H1 (cell line): ENCODE measurements around the gene DOCK9. TPM values are rescaled to one million over a fixed set of nuclear protein-coding genes. Genes with fewer than 3 reads are reported as not detected.

Experiments
- CTCF ChIA-PET: fragments of 300-600 bp; sonication (Branson Sonifier 250); formaldehyde crosslinking; loops from one replicate; lab custom pipeline; 2021; ENCODE audit not compliant: partially characterized antibody; lab: Charles Lee
- POLR2A ChIA-PET: fragments of 300-600 bp; sonication (Branson Sonifier 250); formaldehyde crosslinking; loops from one replicate; lab custom pipeline; 2021; ENCODE audit warnings: inconsistent platforms; ENCODE audit not compliant: partially characterized antibody; lab: Charles Lee
- DNase-seq, 2 experiments: peaks; one replicate each; pipeline versions ENCODE4 v3.0.0 to v3.0.0-alpha.2; 2010 to 2022; ENCODE audit warnings: low spot score in 2 of 2, low read depth in 1 of 2, mixed read lengths in 1 of 2
- FAIRE-seq: peaks from 2 replicates; lab custom pipeline; 2011; peaks lifted over from hg19 to GRCh38; lab: Jason Lieb, UNC
- H2AFZ ChIP-seq: 2 replicates; pipeline ENCODE4 v1.8.1; 2012; ENCODE audit warnings: low read length, inconsistent platforms
- H2AK5ac ChIP-seq: 2 replicates; pipeline ENCODE4 v1.6.1; 2013; ENCODE audit warnings: low read depth, low read length
- H2BK120ac ChIP-seq: replicated peaks from 2 replicates; pipeline ENCODE3; 2013; ENCODE audit warnings: low read depth, low read length, inconsistent platforms
- H2BK12ac ChIP-seq: 2 replicates; pipeline ENCODE4 v1.6.1; 2013; ENCODE audit warnings: low read depth, low read length
- H2BK15ac ChIP-seq: 2 replicates; pipeline ENCODE4 v1.6.1; 2013; ENCODE audit warnings: low read length
- H2BK20ac ChIP-seq: 2 replicates; pipeline ENCODE4 v1.6.1; 2013; ENCODE audit warnings: low read length
- H2BK5ac ChIP-seq: 2 replicates; pipeline ENCODE4 v1.6.1; 2013; ENCODE audit warnings: low read depth, low read length
- H3K14ac ChIP-seq: 2 replicates; pipeline ENCODE4 v1.6.1; 2013; ENCODE audit warnings: inconsistent platforms; ENCODE audit not compliant: insufficient read length
- H3K18ac ChIP-seq: 2 replicates; pipeline ENCODE4 v1.6.1; 2013; ENCODE audit warnings: low read length; ENCODE audit errors: extremely low read depth
- H3K23ac ChIP-seq: 2 replicates; pipeline ENCODE4 v1.6.1; 2013; ENCODE audit warnings: inconsistent platforms; ENCODE audit not compliant: insufficient read length
- H3K23me2 ChIP-seq: 2 replicates; pipeline ENCODE4 v1.6.1; 2013; ENCODE audit warnings: low read depth, low read length
- H3K27ac ChIP-seq: 2 replicates; pipeline ENCODE4 v1.6.1; 2011; ENCODE audit warnings: low read depth, low read length, inconsistent platforms
- H3K27me3 ChIP-seq, 4 experiments: replicated peaks in 1 of 4; 1 replicate in 1 of 4; 2 replicates in 3 of 4; pipeline versions ENCODE4 v1.6.1 to v1.8.1; 2011 to 2013; ENCODE audit warnings: low read length in 3 of 4, mild to moderate bottlenecking in 3 of 4, inconsistent platforms in 2 of 4, mixed read lengths in 2 of 4, moderate library complexity in 1 of 4; ENCODE audit not compliant: control insufficient read depth in 3 of 4, insufficient read depth in 3 of 4; ENCODE audit errors: extremely low read depth in 1 of 4
- H3K36me3 ChIP-seq, 4 experiments: 2 replicates each; pipeline versions ENCODE4 v1.6.1 to v1.8.1; 2011 to 2013; ENCODE audit warnings: mild to moderate bottlenecking in 4 of 4, low read length in 3 of 4, moderate library complexity in 2 of 4, control low read depth in 1 of 4, inconsistent platforms in 1 of 4; ENCODE audit not compliant: insufficient read depth in 4 of 4, control insufficient read depth in 2 of 4
- H3K4ac ChIP-seq: replicated peaks from 2 replicates; pipeline ENCODE3; 2013; ENCODE audit warnings: low read length, low read depth, mixed read lengths, inconsistent platforms; ENCODE audit not compliant: insufficient read length
- H3K4me1 ChIP-seq, 4 experiments: replicated peaks in 1 of 4; 1 replicate in 1 of 4; 2 replicates in 3 of 4; pipeline versions ENCODE4 v1.6.1 to v1.8.1; 2011 to 2013; ENCODE audit warnings: low read length in 3 of 4, inconsistent platforms in 2 of 4, mixed read lengths in 1 of 4; ENCODE audit not compliant: insufficient read depth in 4 of 4, control insufficient read depth in 3 of 4
- H3K4me2 ChIP-seq, 2 experiments: 2 replicates each; pipeline versions ENCODE4 v1.6.1 to v1.8.1; 2011 to 2013; ENCODE audit warnings: low read depth in 2 of 2, low read length in 2 of 2, control low read depth in 1 of 2, inconsistent platforms in 1 of 2, mild to moderate bottlenecking in 1 of 2; ENCODE audit not compliant: insufficient read depth in 1 of 2
- H3K4me3 ChIP-seq, 4 experiments: fragments of 200-600, 300-600 bp in 1 of 4; sonication (generic), shearing (Covaris generic), sonication (Bioruptor Twin) in 1 of 4; 2 replicates each; pipeline versions ENCODE4 v1.5.1 to v1.8.1; 2011 to 2016; ENCODE audit warnings: low read length in 4 of 4, low read depth in 3 of 4, control low read depth in 2 of 4, inconsistent platforms in 2 of 4, mild to moderate bottlenecking in 2 of 4, mixed read lengths in 1 of 4, moderate library complexity in 1 of 4; ENCODE audit not compliant: insufficient read depth in 2 of 4; ENCODE audit errors: extremely low read depth in 1 of 4
- H3K56ac ChIP-seq: replicated peaks from 2 replicates; pipeline ENCODE3; 2013; ENCODE audit warnings: low read depth, mild to moderate bottlenecking, mixed read lengths, low read length, inconsistent platforms; ENCODE audit not compliant: insufficient read length
- H3K79me1 ChIP-seq: 2 replicates; pipeline ENCODE4 v1.6.1; 2013; ENCODE audit warnings: low read depth, low read length, control low read depth
- H3K79me2 ChIP-seq, 2 experiments: 2 replicates each; pipeline versions ENCODE4 v1.6.1 to v1.8.1; 2012 to 2013; ENCODE audit warnings: low read length in 2 of 2, mild to moderate bottlenecking in 2 of 2, inconsistent platforms in 1 of 2; ENCODE audit not compliant: insufficient read depth in 2 of 2, control insufficient read depth in 1 of 2
- H3K9ac ChIP-seq, 4 experiments: replicated peaks in 1 of 4; 1 replicate in 1 of 4; 2 replicates in 3 of 4; pipeline versions ENCODE4 v1.6.1 to v1.8.1; 2011 to 2013; ENCODE audit warnings: low read depth in 3 of 4, low read length in 3 of 4, control low read depth in 2 of 4, mild to moderate bottlenecking in 2 of 4, moderate library complexity in 2 of 4, inconsistent platforms in 1 of 4; ENCODE audit errors: extremely low read depth in 1 of 4
- H3K9me3 ChIP-seq, 2 experiments: 2 replicates each; pipeline versions ENCODE4 v1.6.1 to v1.8.1; 2012 to 2013; ENCODE audit warnings: mild to moderate bottlenecking in 2 of 2, moderate library complexity in 2 of 2, control low read depth in 1 of 2, inconsistent platforms in 1 of 2, low read depth in 1 of 2, low read length in 1 of 2, mixed read lengths in 1 of 2; ENCODE audit not compliant: insufficient read depth in 2 of 2
- H4K20me1 ChIP-seq, 2 experiments: replicated peaks in 1 of 2; 2 replicates each; pipeline versions ENCODE3 to v1.8.1; 2011 to 2013; ENCODE audit warnings: inconsistent platforms in 2 of 2, low read length in 2 of 2, mild to moderate bottlenecking in 1 of 2; ENCODE audit not compliant: insufficient read depth in 2 of 2, control insufficient read depth in 1 of 2
- H4K5ac ChIP-seq: 2 replicates; pipeline ENCODE4 v1.6.1; 2013; ENCODE audit warnings: low read length, low read depth, mixed read lengths, inconsistent platforms; ENCODE audit not compliant: insufficient read length
- H4K8ac ChIP-seq: 2 replicates; pipeline ENCODE4 v1.8.0; 2013; ENCODE audit warnings: mild to moderate bottlenecking, moderate library complexity, low read length, inconsistent platforms; ENCODE audit not compliant: insufficient read depth; ENCODE audit errors: extremely low read depth
- H4K91ac ChIP-seq: replicated peaks from 2 replicates; pipeline ENCODE3; 2013; ENCODE audit warnings: low read length, mixed read lengths, inconsistent platforms; ENCODE audit not compliant: insufficient read length
- CHD1 ChIP-seq: IDR thresholded peaks from 2 replicates; pipeline ENCODE4 v1.6.1; 2012; ENCODE audit warnings: low read depth, low read length, improper control_type of control experiment
- WGBS, 2 experiments: shearing (Covaris generic) in 1 of 2; methylation state at CpG; one replicate each; pipeline versions ENCODE4 v1.1.6 to v1.1.7; 2013 to 2015; ENCODE audit warnings: low lambda C conversion rate in 2 of 2, mixed read lengths in 2 of 2, inconsistent platforms in 1 of 2, low coverage in 1 of 2, missing lambda C conversion rate in 1 of 2; ENCODE audit not compliant: insufficient replicate concordance in 2 of 2, insufficient coverage in 1 of 2, insufficient read length in 1 of 2; ENCODE audit errors: extremely low coverage in 1 of 2, missing lambda C conversion rate in 1 of 2; 5-methylcytosine and 5-hydroxymethylcytosine counted together
- polyA plus RNA-seq, 7 experiments: library from polyadenylated mRNA; depleted of rRNA in 3 of 7; stranded (reverse) in 5 of 7; unstranded in 2 of 7; fragments of >200 nt in 5 of 7; fragments of 200-250 nt in 2 of 7; gene quantifications; 1 replicate in 5 of 7; 2 replicates in 1 of 7; 4 replicates in 1 of 7; pipeline versions ENCODE4 v1.2.1 to v1.2.3, GENCODE V29; 2011 to 2013; ENCODE audit warnings: missing spikeins in 2 of 7, mixed read lengths in 2 of 7
- total RNA-seq: library from RNA; stranded (reverse); fragmentation: NEBNext Ultra II Directional; extraction: Animal tissue kit (Norgen Biotek cat#: 25700); gene quantifications from 2 replicates; pipeline ENCODE4 v1.2.1, GENCODE V29; 2021

DOCK9 gene
- total and polyA plus RNA-seq, 2 of the 8 experiments (the other 6 are each of a cell fraction or from before 2014, with no cell fraction given) = 21.6 to 31.5 TPM

DNA sequence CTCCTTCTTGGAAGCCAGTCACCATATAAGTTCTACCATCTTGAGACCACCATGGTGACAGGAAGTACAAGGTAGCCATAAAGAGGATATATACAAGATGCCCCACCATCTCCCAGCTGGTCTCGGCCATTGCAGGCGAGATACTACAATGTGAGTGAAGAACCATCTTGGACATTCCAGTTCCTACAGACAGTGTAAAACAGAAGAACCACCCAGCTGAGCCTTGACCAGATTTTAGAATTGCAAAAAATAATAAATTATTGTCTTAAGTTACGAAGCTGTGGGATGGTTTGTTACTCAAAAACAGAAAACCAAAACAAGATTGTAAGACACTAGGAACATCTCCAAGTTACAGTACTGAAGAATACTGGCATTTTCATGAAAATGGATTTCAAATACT, 43.6 kb downstream of the DOCK9 start:
- DNase-seq = no peak
- ChIA-PET POLR2A (no interaction called here), CTCF (interaction anchor here (0.6 to 1.5 kb wide), 6 partner anchors 20 to 1213 kb away, joined by 3 to 4 read pairs (median 3); no protein-coding TSS in a partner anchor)
- Histone ChIP-seq H3K9me3 (peaks cover 6 to 9% of the 10 kb centered on the region in 2 experiments; a peak in 3 of 4 replicates), H3K23me2 (no peaks in the 10 kb centered on the region), H3K27ac (no peak overlapping the region), H3K36me3 (peaks cover 0 to 6% (median 0%) of the 10 kb centered on the region in 4 experiments; a peak in 2 of 8 replicates), H3K14ac (no peak overlapping the region), H2AFZ (no peak overlapping the region), H3K4ac (no peak overlapping the region), H4K20me1 (no peaks in the 10 kb centered on the region), H2BK120ac (no peak overlapping the region), H3K4me2 (no peak overlapping the region), H3K79me2 (no peaks in the 10 kb centered on the region), H2AK5ac (no peak overlapping the region), H3K4me3 (no peak overlapping the region), H3K9ac (no peak overlapping the region), H3K79me1 (no peaks in the 10 kb centered on the region), H4K5ac (no peak overlapping the region), H3K4me1 (peaks cover 1 to 15% (median 11%) of the 10 kb centered on the region in 4 experiments), H2BK5ac (no peak overlapping the region), H2BK12ac (no peak overlapping the region), H3K18ac (no peak overlapping the region), H3K23ac (no peak overlapping the region), H2BK20ac (no peak overlapping the region), H2BK15ac (no peak overlapping the region), H4K91ac (no peak overlapping the region), H4K8ac (no peak overlapping the region), H3K27me3 (no peaks in the 10 kb centered on the region), H3K56ac (no peak overlapping the region)
- TF ChIP-seq CHD1 = no peak
- FAIRE-seq = no peak
- 86% methylated on average over 3 of the region's 3 CpGs; no CpG with 5 or more reads in 1 of the 2 experiments for WGBS, 2 experiments
